Osteocyte (in vitro differentiated cells): ENCODE data around the gene BCAT1. TPM values are rescaled to one million over a fixed set of nuclear protein-coding genes. Genes with fewer than 3 reads are reported as not detected.

ENCODE experiments used
- DNase-seq: peaks from one replicate; pipeline ENCODE4 v3.0.0; 2021; ENCODE audit warnings: mixed read lengths; ENCODE audit not compliant: unreplicated experiment; ENCODE audit errors: extremely low spot score
- H3K27ac Mint-ChIP-seq: one replicate; pipeline ENCODE4 v1.8.0; 2021; ENCODE audit warnings: mild to moderate bottlenecking, mixed read lengths; ENCODE audit not compliant: unreplicated experiment
- H3K27me3 Mint-ChIP-seq: one replicate; pipeline ENCODE4 v1.8.0; 2021; ENCODE audit warnings: mixed read lengths; ENCODE audit not compliant: unreplicated experiment
- H3K36me3 Mint-ChIP-seq: one replicate; pipeline ENCODE4 v1.8.0; 2021; ENCODE audit warnings: mixed read lengths; ENCODE audit not compliant: unreplicated experiment
- H3K4me1 Mint-ChIP-seq: one replicate; pipeline ENCODE4 v1.8.0; 2021; ENCODE audit warnings: mixed read lengths; ENCODE audit not compliant: unreplicated experiment
- H3K4me3 Mint-ChIP-seq: one replicate; pipeline ENCODE4 v1.8.0; 2021; ENCODE audit warnings: mild to moderate bottlenecking, moderate library complexity, mixed read lengths; ENCODE audit not compliant: unreplicated experiment
- H3K9me3 Mint-ChIP-seq: one replicate; pipeline ENCODE4 v1.8.0; 2021; ENCODE audit warnings: mixed read lengths; ENCODE audit not compliant: unreplicated experiment
- CTCF ChIP-seq: fragments of 200-600 bp; sonication (generic); IDR thresholded peaks from 2 replicates; pipeline ENCODE4 v1.5.0; 2021; ENCODE audit warnings: antibody characterized with exemption, mild to moderate bottlenecking, moderate library complexity
- total RNA-seq: library from RNA; stranded (reverse); gene quantifications from 2 replicates; pipeline ENCODE4 v1.2.1, GENCODE V29; 2021

Gene BCAT1
- total RNA-seq, 1 donor from 2014 or later: 155 TPM

- Mint-ChIP-seq H3K36me3 (no peaks in the 10 kb centered on the region), H3K27ac (peak overlapping the region; percentile 50), H3K27me3 (no peaks in the 10 kb centered on the region)
These were observed 31.3 kb upstream of the BCAT1 start for GRCh38 chr12:24979976-24980730.

GRCh38 chr12:24979329-24979728, 30.4 kb upstream of the BCAT1 start:
- TF ChIP-seq CTCF: no peak
- no peak for DNase-seq
- H3K27me3 Mint-ChIP-seq: no peaks in the 10 kb centered on the region
- peaks cover 14% of the 10 kb centered on the region for H3K9me3 Mint-ChIP-seq
- no peak overlapping the region for H3K4me3 Mint-ChIP-seq
- peaks cover 10% of the 10 kb centered on the region for H3K4me1 Mint-ChIP-seq
- H3K27ac Mint-ChIP-seq: no peak overlapping the region
- H3K36me3 Mint-ChIP-seq: no peaks in the 10 kb centered on the region

More at GRCh38 chr12:24979976-24980730, 31.3 kb upstream of the BCAT1 start:
- DNase-seq: no peak
- Mint-ChIP-seq H3K4me3 (no peak overlapping the region), H3K4me1 (peaks cover 10% of the 10 kb centered on the region), H3K9me3 (peaks cover 14% of the 10 kb centered on the region)
- TF ChIP-seq CTCF: no peak

GRCh38 chr12:24977711-24978110, 28.8 kb upstream of the BCAT1 start:
- no peak for DNase-seq
- peaks cover 9% of the 10 kb centered on the region for H3K4me1 Mint-ChIP-seq
- no peak overlapping the region for H3K27ac Mint-ChIP-seq
- no peak overlapping the region for H3K4me3 Mint-ChIP-seq
- H3K27me3 Mint-ChIP-seq: no peaks in the 10 kb centered on the region
- TF ChIP-seq CTCF: no peak
- H3K9me3 Mint-ChIP-seq: peaks cover 6% of the 10 kb centered on the region
- no peaks in the 10 kb centered on the region for H3K36me3 Mint-ChIP-seq

- DNase-seq: no peak
- H3K4me3 Mint-ChIP-seq: no peak overlapping the region
- H3K27me3 Mint-ChIP-seq: no peaks in the 10 kb centered on the region
- H3K27ac Mint-ChIP-seq: no peak overlapping the region
- H3K4me1 Mint-ChIP-seq: peaks cover 6% of the 10 kb centered on the region
- H3K36me3 Mint-ChIP-seq: no peaks in the 10 kb centered on the region
- TF ChIP-seq CTCF: no peak
- no peaks in the 10 kb centered on the region for H3K9me3 Mint-ChIP-seq
These were observed 28.2 kb upstream of the BCAT1 start for GRCh38 chr12:24977060-24977459.

GRCh38 chr12:24975425-24975824, 26.5 kb upstream of the BCAT1 start:
- no peak for DNase-seq
- no peaks in the 10 kb centered on the region for H3K9me3 Mint-ChIP-seq
- H3K27me3 Mint-ChIP-seq: no peaks in the 10 kb centered on the region
- H3K4me1 Mint-ChIP-seq: peaks cover 6% of the 10 kb centered on the region
- TF ChIP-seq CTCF: no peak
- H3K27ac Mint-ChIP-seq: no peak overlapping the region
- H3K4me3 Mint-ChIP-seq: no peak overlapping the region
- H3K36me3 Mint-ChIP-seq: no peaks in the 10 kb centered on the region
